ENCODE data around the gene NFYC. TPM values are rescaled to one million over a fixed set of nuclear protein-coding genes. Genes with fewer than 3 reads are reported as not detected.

NFYC gene
- total and polyA plus RNA-seq, 7 donors, result 45.8 to 69.0 (median 58.6) TPM

- H3K36me3 ChIP-seq (ENCODE audit: insufficient read depth in 1 of 2, low read depth in 1 of 2), result no peaks in the 10 kb centered on the region
- ATAC-seq (no peak), DNase-seq (no peak)
- peak overlapping the region; percentile 68 for H3K4me3 ChIP-seq
- peaks cover 19% of the 10 kb centered on the region for H3K4me1 ChIP-seq
- H3K27me3 ChIP-seq (ENCODE audit: insufficient read depth in 3 of 3, low read length in 2 of 3), result no peaks in the 10 kb centered on the region
- intact Hi-C loops (cut with DNase I), result no loop called here
- H3K9me3 ChIP-seq, result no peaks in the 10 kb centered on the region
- TF ChIP-seq CTCF (IDR thresholded peaks at IDR 0.05), result no peak
- 19 to 22% (median 21%) methylated on average over 18 of the region's 18 CpGs for WGBS, 3 donors
- peak overlapping the region; percentile 93 for H3K27ac ChIP-seq
These were observed 550 bp upstream of the NFYC start for GRCh38 chr1:40690771-40691537.

GRCh38 chr1:40692429-40692895, 958 bp downstream of the NFYC start:
- 1 to 4% (median 3%) methylated on average over 9 of the region's 9 CpGs for WGBS, 3 donors
- no peaks in the 10 kb centered on the region for H3K36me3 ChIP-seq (ENCODE audit: insufficient read depth in 1 of 2, low read depth in 1 of 2)
- no peak for TF ChIP-seq CTCF (IDR thresholded peaks at IDR 0.05)
- peaks cover 23% of the 10 kb centered on the region for H3K4me1 ChIP-seq
- H3K4me3 ChIP-seq, result peak overlapping the region; percentile 68
- ATAC-seq (peak in 2 of 4 donors; percentile 4 to 6), DNase-seq (no peak)
- H3K27ac ChIP-seq, result peak overlapping the region; percentile 93
- no peaks in the 10 kb centered on the region for H3K9me3 ChIP-seq
- H3K27me3 ChIP-seq (ENCODE audit: insufficient read depth in 3 of 3, low read length in 2 of 3), result no peaks in the 10 kb centered on the region
- intact Hi-C loops (cut with DNase I), result loop anchor here in 1 of 2 donors (2.0 kb wide), 1 partner anchor 16 kb away; no protein-coding TSS in a partner anchor

GRCh38 chr1:40693425-40693824, 1.9 kb downstream of the NFYC start:
- DNase-seq (no peak), ATAC-seq (no peak)
- Histone ChIP-seq H3K27ac (no peak overlapping the region), H3K27me3 (ENCODE audit: insufficient read depth in 3 of 3, low read length in 2 of 3) (no peaks in the 10 kb centered on the region), H3K4me1 (peaks cover 29% of the 10 kb centered on the region), H3K4me3 (no peak overlapping the region), H3K36me3 (ENCODE audit: insufficient read depth in 1 of 2, low read depth in 1 of 2) (no peaks in the 10 kb centered on the region), H3K9me3 (no peaks in the 10 kb centered on the region)
- intact Hi-C loops (cut with DNase I), result loop anchor here in 1 of 2 donors (2.0 kb wide), 1 partner anchor 15 kb away; no protein-coding TSS in a partner anchor
- WGBS, 3 donors, result 90 to 100% (median 96%) methylated on average over 1 of the region's 1 CpG
- TF ChIP-seq CTCF (IDR thresholded peaks at IDR 0.05), result no peak

- DNase-seq (no peak), ATAC-seq (no peak)
- intact Hi-C loops (cut with DNase I), result no loop called here
- no peak overlapping the region for H3K4me3 ChIP-seq
- no peak overlapping the region for H3K27ac ChIP-seq
- TF ChIP-seq CTCF (IDR thresholded peaks at IDR 0.05), result no peak
- 64 to 79% (median 68%) methylated on average over 2 of the region's 2 CpGs for WGBS, 3 donors
- H3K9me3 ChIP-seq, result no peaks in the 10 kb centered on the region
- H3K36me3 ChIP-seq (ENCODE audit: insufficient read depth in 1 of 2, low read depth in 1 of 2), result no peaks in the 10 kb centered on the region
- no peaks in the 10 kb centered on the region for H3K27me3 ChIP-seq (ENCODE audit: insufficient read depth in 3 of 3, low read length in 2 of 3)
- H3K4me1 ChIP-seq, result peaks cover 32% of the 10 kb centered on the region
These were observed 2.9 kb downstream of the NFYC start for GRCh38 chr1:40694353-40694874.

Data from psoas muscle (tissue), 8 donors.